Endothelial cell of umbilical vein (primary cell): ENCODE data around the gene COL4A2. TPM values are rescaled to one million over a fixed set of nuclear protein-coding genes. Genes with fewer than 3 reads are reported as not detected.

Experiments
- BruUV-seq: library from RNA; stranded (reverse); fragments of 400-500 nt; replicated peaks from 2 replicates; lab custom pipeline; 2021; lab: Mats Ljungman, UMichigan
- CTCF ChIA-PET: fragments of 300-600, 350-600 bp; sonication (Branson Sonifier 250); formaldehyde crosslinking; loops from one replicate; lab custom pipeline; 2021; ENCODE audit warnings: antibody characterized with exemption, inconsistent platforms; lab: Charles Lee
- POLR2A ChIA-PET: fragments of 300-600, 350-600 bp; sonication (Branson Sonifier 250); formaldehyde crosslinking; loops from one replicate; lab custom pipeline; 2021; ENCODE audit warnings: antibody characterized with exemption, inconsistent platforms; lab: Charles Lee
- DNase-seq: peaks from one replicate; pipeline ENCODE4 v3.0.0-alpha.2; 2011; ENCODE audit warnings: low read depth, low spot score
- FAIRE-seq: peaks from 2 replicates; lab custom pipeline; 2011; peaks lifted over from hg19 to GRCh38; lab: Jason Lieb, UNC
- H2AFZ ChIP-seq: 2 replicates; pipeline ENCODE4 v1.6.0; 2012; ENCODE audit warnings: low read depth, low read length, control low read depth, inconsistent platforms
- H3K27ac ChIP-seq: 2 replicates; pipeline ENCODE4 v1.5.1; 2011; ENCODE audit warnings: low read depth, mild to moderate bottlenecking, control low read depth, low read length, moderate library complexity; ENCODE audit not compliant: insufficient read depth
- H3K27me3 ChIP-seq, 2 experiments: 2 replicates each; pipeline versions ENCODE4 v1.6.0 to v1.6.1; 2011; ENCODE audit warnings: low read length in 2 of 2, mixed read lengths in 1 of 2; ENCODE audit not compliant: control insufficient read depth in 2 of 2, insufficient read depth in 2 of 2
- H3K36me3 ChIP-seq, 2 experiments: 2 replicates in 1 of 2; 3 replicates in 1 of 2; pipeline ENCODE4 v1.5.1; 2011; ENCODE audit warnings: low read length in 2 of 2, mild to moderate bottlenecking in 1 of 2, moderate library complexity in 1 of 2; ENCODE audit not compliant: control insufficient read depth in 2 of 2, insufficient read depth in 2 of 2; ENCODE audit errors: extremely low read depth in 1 of 2
- H3K4me1 ChIP-seq: 3 replicates; pipeline ENCODE4 v1.5.1; 2011; ENCODE audit warnings: mild to moderate bottlenecking, low read length; ENCODE audit not compliant: control insufficient read depth, insufficient read depth; ENCODE audit errors: extremely low read depth
- H3K4me2 ChIP-seq: 2 replicates; pipeline ENCODE4 v1.6.1; 2011; ENCODE audit warnings: low read length, control low read depth, mixed read lengths; ENCODE audit not compliant: insufficient read depth
- H3K4me3 ChIP-seq, 3 experiments: fragments of 200-600 bp in 1 of 3; sonication (generic), shearing (Covaris generic) in 1 of 3; replicated peaks in 1 of 3; 2 replicates each; pipeline ENCODE4 v1.5.1; 2011 to 2016; ENCODE audit warnings: control low read depth in 3 of 3, low read length in 3 of 3, mild to moderate bottlenecking in 2 of 3, inconsistent platforms in 1 of 3, low read depth in 1 of 3, moderate library complexity in 1 of 3; ENCODE audit not compliant: insufficient read depth in 1 of 3
- H3K79me2 ChIP-seq: 2 replicates; pipeline ENCODE4 v1.6.0; 2012; ENCODE audit warnings: low read length, inconsistent platforms; ENCODE audit not compliant: control insufficient read depth, insufficient read depth
- H3K9ac ChIP-seq: replicated peaks from 2 replicates; pipeline ENCODE3; 2011; ENCODE audit warnings: low read length, control low read depth; ENCODE audit not compliant: insufficient read depth; ENCODE audit errors: extremely low read depth
- H3K9me1 ChIP-seq: replicated peaks from 3 replicates; pipeline ENCODE4 v1.6.0; 2011; ENCODE audit warnings: mild to moderate bottlenecking, low read length; ENCODE audit not compliant: control insufficient read depth, insufficient read depth; ENCODE audit errors: extremely low read depth
- H3K9me3 ChIP-seq: replicated peaks from 2 replicates; pipeline ENCODE4 v1.5.1; 2012; ENCODE audit warnings: low read length, inconsistent platforms; ENCODE audit not compliant: control insufficient read depth, insufficient read depth
- H4K20me1 ChIP-seq: replicated peaks from 2 replicates; pipeline ENCODE3; 2011; ENCODE audit warnings: mild to moderate bottlenecking, low read length; ENCODE audit not compliant: control insufficient read depth, insufficient read depth; ENCODE audit errors: extremely low read depth
- FOS ChIP-seq: IDR thresholded peaks from 2 replicates; pipeline ENCODE4 v1.6.1; 2011; ENCODE audit warnings: mild to moderate bottlenecking, low read length, moderate library complexity, borderline replicate concordance; ENCODE audit not compliant: insufficient read depth
- GATA2 ChIP-seq: IDR thresholded peaks from 2 replicates; pipeline ENCODE4 v1.7.0; 2011; ENCODE audit warnings: low read depth, mild to moderate bottlenecking, moderate library complexity, mixed read lengths, low read length; ENCODE audit not compliant: insufficient read length, insufficient read depth
- MYC ChIP-seq: IDR thresholded peaks from one replicate; pipeline ENCODE4 v1.6.1; 2011; ENCODE audit warnings: mild to moderate bottlenecking, low read depth, low read length
- POLR2A ChIP-seq: IDR thresholded peaks from 2 replicates; pipeline ENCODE4 v1.6.1; 2012; ENCODE audit warnings: low read depth, mild to moderate bottlenecking, control low read depth, low read length
- POLR2AphosphoS5 ChIP-seq: IDR thresholded peaks from 2 replicates; pipeline ENCODE4 v1.6.1; 2012; ENCODE audit warnings: low read depth, mild to moderate bottlenecking, control low read depth, low read length, moderate library complexity; ENCODE audit not compliant: insufficient read depth
- dilution Hi-C: fragments of 300-500 bp; cut with MboI; formaldehyde crosslinking; loops from one replicate; pipeline ENCODE4 v1.15.0; 2019; ENCODE audit warnings: low sequenced_read_pairs; ENCODE audit not compliant: extremely low pct_ligation_motif_present
- intact Hi-C: fragments of 100-400 bp; cut with micrococcal nuclease; formaldehyde crosslinking; loops from one replicate; pipeline ENCODE4 v1.10.0; 2022
- polyA plus RNA-seq, 4 experiments: library from polyadenylated mRNA; depleted of rRNA in 3 of 4; stranded (reverse) in 3 of 4; unstranded in 1 of 4; fragments of >200 nt; gene quantifications; 2 replicates each; pipeline versions ENCODE4 v1.2.1 to v1.2.3, GENCODE V29; 2011 to 2012; ENCODE audit warnings: missing spikeins in 1 of 4
- total RNA-seq: library from RNA; stranded (reverse); gene quantifications from 2 replicates; pipeline ENCODE4 v1.2.3, GENCODE V29; 2021
- TF ChIP-seq, protein P1 (sequence below): IDR thresholded peaks from 2 replicates; pipeline ENCODE4 v1.6.1; 2011; ENCODE audit not compliant: insufficient read depth, insufficient read length
- TF ChIP-seq, protein P2 (sequence below), 2 donors: IDR thresholded peaks; 1 replicate in 1 of 2; 2 replicates in 1 of 2; pipeline ENCODE4 v1.5.1; 2011; ENCODE audit warnings: low read length in 2 of 2, mild to moderate bottlenecking in 2 of 2, moderate library complexity in 2 of 2, control low read depth in 1 of 2, inconsistent platforms in 1 of 2, low read depth in 1 of 2; ENCODE audit not compliant: insufficient read depth in 1 of 2; ENCODE audit errors: extremely low read depth in 1 of 2

Gene COL4A2
- total and polyA plus RNA-seq, 2 donors (not counting 3 experiments of a cell fraction or from before 2014, with no cell fraction given) = 792 to 940 TPM

DNA sequence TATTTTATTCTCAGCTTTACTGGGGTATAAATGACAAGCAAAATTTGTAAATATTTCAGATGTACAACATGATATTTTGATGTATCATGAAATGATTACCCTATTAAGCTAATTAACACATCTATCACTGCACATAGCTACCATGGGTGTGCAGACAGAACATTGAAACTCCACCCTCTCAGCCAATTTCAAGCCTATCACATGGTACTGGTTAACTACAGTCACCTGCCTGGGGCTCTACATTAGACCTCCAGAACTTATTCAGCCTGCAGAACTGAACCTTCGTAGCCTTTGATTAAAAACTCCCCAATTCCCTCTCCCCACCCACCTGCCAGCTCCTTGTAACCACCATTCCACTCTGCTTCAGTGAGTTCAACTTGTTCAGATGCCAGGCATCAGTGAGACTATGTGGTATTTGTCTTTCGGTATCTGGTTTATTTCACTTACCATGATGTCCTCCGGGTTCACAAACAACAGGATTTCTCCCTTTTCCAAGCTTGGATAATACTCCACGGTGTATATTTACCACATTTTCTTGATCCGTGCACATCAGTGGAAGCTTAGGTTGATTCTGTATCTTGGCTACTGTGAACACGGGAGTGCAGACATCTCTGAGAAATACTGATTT, 235.2 kb downstream of the COL4A2 start:
- no TSS peak for BruUV-seq
- ChIA-PET CTCF (no interaction called here), POLR2A (no interaction called here)
- no peak overlapping the region for H3K4me2 ChIP-seq
- intact Hi-C loops = no loop called here
- dilution Hi-C loops = no loop called here
- no peak overlapping the region for H2AFZ ChIP-seq
- H3K4me3 ChIP-seq = no peak overlapping the region
- no peaks in the 10 kb centered on the region for H3K36me3 ChIP-seq
- DNase-seq = no peak
- H3K9ac ChIP-seq = no peak overlapping the region
- FAIRE-seq = no peak
- TF ChIP-seq FOS (no peak), POLR2AphosphoS5 (no peak), GATA2 (no peak), MYC (no peak), POLR2A (no peak)
- TF ChIP-seq, protein P1, sequence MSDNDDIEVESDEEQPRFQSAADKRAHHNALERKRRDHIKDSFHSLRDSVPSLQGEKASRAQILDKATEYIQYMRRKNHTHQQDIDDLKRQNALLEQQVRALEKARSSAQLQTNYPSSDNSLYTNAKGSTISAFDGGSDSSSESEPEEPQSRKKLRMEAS = no peak
- H3K9me3 ChIP-seq = no peaks in the 10 kb centered on the region
- no peaks in the 10 kb centered on the region for H3K9me1 ChIP-seq
- H3K27ac ChIP-seq = no peak overlapping the region
- no peaks in the 10 kb centered on the region for H3K79me2 ChIP-seq
- no peaks in the 10 kb centered on the region for H4K20me1 ChIP-seq
- no peaks in the 10 kb centered on the region for H3K27me3 ChIP-seq
- peaks cover 9% of the 10 kb centered on the region for H3K4me1 ChIP-seq

DNA sequence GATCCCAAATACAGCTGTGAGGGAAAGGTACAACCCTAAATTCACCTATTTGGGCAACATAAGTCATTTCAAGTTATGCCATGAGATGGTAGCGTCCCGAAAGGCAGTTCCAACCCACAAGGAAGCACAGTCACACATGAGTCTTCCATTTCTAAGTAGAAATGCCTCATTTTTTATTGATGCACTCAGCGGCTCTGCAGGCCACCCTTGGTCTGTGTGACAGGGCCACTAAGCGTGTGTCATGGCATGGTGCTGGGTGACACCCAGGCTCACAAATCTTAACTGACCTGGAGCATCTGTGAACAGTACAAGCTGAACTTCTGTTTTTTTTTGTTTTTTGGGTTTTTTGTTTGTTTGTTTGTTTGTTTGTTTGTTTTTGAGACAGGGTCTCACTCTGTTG, 239.3 kb downstream of the COL4A2 start:
- FAIRE-seq (no peak), DNase-seq (no peak)
- Histone ChIP-seq H3K27ac (no peak overlapping the region), H4K20me1 (no peaks in the 10 kb centered on the region), H3K4me2 (no peak overlapping the region), H3K9me3 (no peaks in the 10 kb centered on the region), H3K36me3 (no peaks in the 10 kb centered on the region), H3K4me1 (peaks cover 12% of the 10 kb centered on the region), H2AFZ (no peak overlapping the region), H3K79me2 (no peaks in the 10 kb centered on the region), H3K27me3 (no peaks in the 10 kb centered on the region), H3K4me3 (no peak overlapping the region), H3K9me1 (no peaks in the 10 kb centered on the region), H3K9ac (no peak overlapping the region)
- ChIA-PET POLR2A (interaction anchor here (0.6 kb wide), 1 partner anchor 35 kb away, joined by 5 read pairs; no protein-coding TSS in a partner anchor), CTCF (interaction anchor here (1.0 to 1.7 kb wide), 4 partner anchors 16 to 91 kb away, joined by 3 to 9 read pairs (median 3); partner anchors contain the start of gene RAB20)
- intact Hi-C loops = loop anchor here (2.0 kb wide), 1 partner anchor 14 kb away; the partner anchor contains the start of gene RAB20
- dilution Hi-C loops = no loop called here
- no TSS peak for BruUV-seq
- TF ChIP-seq, protein P1 = no peak
- no peak for TF ChIP-seq GATA2
- TF ChIP-seq POLR2AphosphoS5 = no peak
- TF ChIP-seq, protein P2, sequence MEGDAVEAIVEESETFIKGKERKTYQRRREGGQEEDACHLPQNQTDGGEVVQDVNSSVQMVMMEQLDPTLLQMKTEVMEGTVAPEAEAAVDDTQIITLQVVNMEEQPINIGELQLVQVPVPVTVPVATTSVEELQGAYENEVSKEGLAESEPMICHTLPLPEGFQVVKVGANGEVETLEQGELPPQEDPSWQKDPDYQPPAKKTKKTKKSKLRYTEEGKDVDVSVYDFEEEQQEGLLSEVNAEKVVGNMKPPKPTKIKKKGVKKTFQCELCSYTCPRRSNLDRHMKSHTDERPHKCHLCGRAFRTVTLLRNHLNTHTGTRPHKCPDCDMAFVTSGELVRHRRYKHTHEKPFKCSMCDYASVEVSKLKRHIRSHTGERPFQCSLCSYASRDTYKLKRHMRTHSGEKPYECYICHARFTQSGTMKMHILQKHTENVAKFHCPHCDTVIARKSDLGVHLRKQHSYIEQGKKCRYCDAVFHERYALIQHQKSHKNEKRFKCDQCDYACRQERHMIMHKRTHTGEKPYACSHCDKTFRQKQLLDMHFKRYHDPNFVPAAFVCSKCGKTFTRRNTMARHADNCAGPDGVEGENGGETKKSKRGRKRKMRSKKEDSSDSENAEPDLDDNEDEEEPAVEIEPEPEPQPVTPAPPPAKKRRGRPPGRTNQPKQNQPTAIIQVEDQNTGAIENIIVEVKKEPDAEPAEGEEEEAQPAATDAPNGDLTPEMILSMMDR (IDR thresholded peaks at IDR 0.05; ENCODE audit: extremely low read depth in 1 of 2, insufficient read depth in 1 of 2, low read depth in 1 of 2, low read length in 2 of 2) = no peak
- TF ChIP-seq FOS = no peak
- no peak for TF ChIP-seq POLR2A
